ENCODE results near the gene ZNF527.
A peak's percentile ranks its signal among the peaks of the same experiment; 100 is the strongest.
"Not testable (repeated sequence)": the region's sequence is repeated elsewhere in the genome, so short reads cannot be mapped to it uniquely, and the experiment has no call there.

The ZNF527 gene

DNA sequence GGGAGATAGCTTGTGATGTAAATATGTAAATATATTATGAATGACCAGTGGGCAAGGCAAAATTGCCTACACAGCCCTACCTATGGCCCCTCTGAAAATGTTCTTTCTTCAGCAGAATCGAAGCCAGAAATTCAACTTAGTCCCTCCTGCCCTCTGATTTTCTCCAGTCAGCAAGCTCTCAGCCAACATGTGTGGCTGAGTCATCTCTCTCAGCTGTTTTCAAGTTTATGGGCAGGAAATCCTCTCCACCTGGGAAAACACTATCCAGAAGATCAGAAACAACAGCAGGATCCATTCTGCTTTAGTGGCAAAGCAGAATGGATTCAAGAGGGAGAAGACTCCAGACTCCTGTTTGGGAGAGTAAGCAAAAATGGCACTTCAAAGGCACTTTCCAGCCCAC lies 8.9 kb upstream of the ZNF527 start:
- no peaks in the 10 kb centered on the region for H3K4me1 ChIP-seq (ENCODE audit: control insufficient read depth, insufficient read depth, low read length, unreplicated experiment)
- no peak overlapping the region for H3K27ac ChIP-seq (ENCODE audit: low read depth, low read length)
- peaks cover 28% of the 10 kb centered on the region for H3K36me3 ChIP-seq (ENCODE audit: insufficient read depth, low read length)
- no peak overlapping the region for H2AFZ ChIP-seq (ENCODE audit: low read length, unreplicated experiment)
- H3K27me3 ChIP-seq (ENCODE audit: insufficient read depth, low read length) = no peaks in the 10 kb centered on the region
- no peak overlapping the region for H3K4me3 ChIP-seq (ENCODE audit: low read depth, low read length)
- H3K79me2 ChIP-seq (ENCODE audit: control insufficient read depth, insufficient read depth, low read length, unreplicated experiment) = no peaks in the 10 kb centered on the region

DNA sequence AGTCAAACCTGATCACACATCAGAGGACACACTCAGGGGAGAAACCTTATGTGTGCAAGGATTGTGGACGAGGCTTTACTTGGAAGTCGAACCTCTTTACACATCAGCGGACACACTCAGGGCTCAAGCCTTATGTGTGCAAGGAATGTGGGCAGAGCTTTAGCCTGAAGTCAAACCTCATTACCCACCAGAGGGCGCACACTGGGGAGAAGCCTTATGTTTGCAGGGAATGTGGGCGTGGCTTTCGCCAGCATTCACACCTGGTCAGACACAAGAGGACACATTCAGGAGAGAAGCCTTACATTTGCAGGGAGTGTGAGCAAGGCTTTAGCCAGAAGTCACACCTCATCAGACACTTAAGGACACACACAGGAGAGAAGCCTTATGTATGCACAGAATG lies 8.2 kb upstream of the ZNF527 start:
- Histone ChIP-seq H3K36me3 (ENCODE audit: insufficient read depth, low read length) (peaks cover 21% of the 10 kb centered on the region), H2AFZ (ENCODE audit: low read length, unreplicated experiment) (no peak overlapping the region), H3K4me3 (ENCODE audit: low read depth, low read length) (no peak overlapping the region), H3K4me1 (ENCODE audit: control insufficient read depth, insufficient read depth, low read length, unreplicated experiment) (no peaks in the 10 kb centered on the region), H3K27me3 (ENCODE audit: insufficient read depth, low read length) (no peaks in the 10 kb centered on the region), H3K27ac (ENCODE audit: low read depth, low read length) (no peak overlapping the region), H3K79me2 (ENCODE audit: control insufficient read depth, insufficient read depth, low read length, unreplicated experiment) (no peaks in the 10 kb centered on the region)

GRCh38 chr19:37370386-37370879 lies 466 bp upstream of the ZNF527 start:
- not testable (repeated sequence) for H3K4me1 ChIP-seq (ENCODE audit: control insufficient read depth, insufficient read depth, low read length, unreplicated experiment); H3K27ac ChIP-seq (ENCODE audit: low read depth, low read length); H3K27me3 ChIP-seq (ENCODE audit: insufficient read depth, low read length); H3K79me2 ChIP-seq (ENCODE audit: control insufficient read depth, insufficient read depth, low read length, unreplicated experiment)
- peak overlapping the region; percentile 10 for H2AFZ ChIP-seq (ENCODE audit: low read length, unreplicated experiment)
- peaks cover 19% of the 10 kb centered on the region for H3K36me3 ChIP-seq (ENCODE audit: insufficient read depth, low read length)
- peak overlapping the region; percentile 92 for H3K4me3 ChIP-seq (ENCODE audit: low read depth, low read length)

GRCh38 chr19:37389234-37389633 lies 18.3 kb downstream of the ZNF527 start:
- Histone ChIP-seq H3K79me2 (ENCODE audit: control insufficient read depth, insufficient read depth, low read length, unreplicated experiment) (no peaks in the 10 kb centered on the region), H3K36me3 (ENCODE audit: insufficient read depth, low read length) (peaks cover 50% of the 10 kb centered on the region), H2AFZ (ENCODE audit: low read length, unreplicated experiment) (no peak overlapping the region), H3K27me3 (ENCODE audit: insufficient read depth, low read length) (no peaks in the 10 kb centered on the region), H3K27ac (ENCODE audit: low read depth, low read length) (no peak overlapping the region), H3K4me1 (ENCODE audit: control insufficient read depth, insufficient read depth, low read length, unreplicated experiment) (no peaks in the 10 kb centered on the region), H3K4me3 (ENCODE audit: low read depth, low read length) (no peak overlapping the region)

- not testable (repeated sequence) for H2AFZ ChIP-seq (ENCODE audit: low read length, unreplicated experiment); H3K79me2 ChIP-seq (ENCODE audit: control insufficient read depth, insufficient read depth, low read length, unreplicated experiment); H3K4me1 ChIP-seq (ENCODE audit: control insufficient read depth, insufficient read depth, low read length, unreplicated experiment); H3K4me3 ChIP-seq (ENCODE audit: low read depth, low read length); H3K27ac ChIP-seq (ENCODE audit: low read depth, low read length); H3K27me3 ChIP-seq (ENCODE audit: insufficient read depth, low read length)
- peaks cover 32% of the 10 kb centered on the region for H3K36me3 ChIP-seq (ENCODE audit: insufficient read depth, low read length)
Measured at GRCh38 chr19:37391399-37391798, 20.5 kb downstream of the ZNF527 start.

- H3K4me3 ChIP-seq (ENCODE audit: low read depth, low read length) = no peak overlapping the region
- no peak overlapping the region for H3K27ac ChIP-seq (ENCODE audit: low read depth, low read length)
- no peaks in the 10 kb centered on the region for H3K79me2 ChIP-seq (ENCODE audit: control insufficient read depth, insufficient read depth, low read length, unreplicated experiment)
- no peaks in the 10 kb centered on the region for H3K27me3 ChIP-seq (ENCODE audit: insufficient read depth, low read length)
- no peak overlapping the region for H2AFZ ChIP-seq (ENCODE audit: low read length, unreplicated experiment)
- no peaks in the 10 kb centered on the region for H3K36me3 ChIP-seq (ENCODE audit: insufficient read depth, low read length)
- H3K4me1 ChIP-seq (ENCODE audit: control insufficient read depth, insufficient read depth, low read length, unreplicated experiment) = no peaks in the 10 kb centered on the region
Measured at GRCh38 chr19:37401078-37401477, 30.2 kb downstream of the ZNF527 start.

DNA sequence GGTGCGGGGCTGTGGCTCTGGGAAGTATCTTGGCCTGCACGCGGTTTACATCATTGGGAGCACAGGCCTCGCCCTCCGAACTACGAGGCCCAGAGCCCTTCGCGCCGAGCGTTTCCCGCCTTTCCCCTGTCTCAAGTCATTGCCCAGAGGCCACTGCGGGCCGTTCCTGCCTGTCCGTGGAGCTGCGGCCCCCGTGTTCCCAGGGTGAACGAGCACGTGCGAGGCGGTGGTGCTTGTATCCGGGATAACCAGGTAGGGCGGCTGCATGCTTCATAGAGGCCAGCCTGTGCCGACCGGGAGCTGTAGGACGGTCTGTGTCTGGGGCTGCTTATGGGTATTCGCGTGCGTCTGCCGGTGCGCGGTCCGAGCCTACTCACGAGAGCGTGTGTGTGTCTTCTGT lies 32.5 kb downstream of the ZNF527 start:
- Histone ChIP-seq H3K27ac (ENCODE audit: low read depth, low read length) (no peak overlapping the region), H2AFZ (ENCODE audit: low read length, unreplicated experiment) (no peak overlapping the region), H3K79me2 (ENCODE audit: control insufficient read depth, insufficient read depth, low read length, unreplicated experiment) (no peaks in the 10 kb centered on the region), H3K4me1 (ENCODE audit: control insufficient read depth, insufficient read depth, low read length, unreplicated experiment) (no peaks in the 10 kb centered on the region), H3K4me3 (ENCODE audit: low read depth, low read length) (no peak overlapping the region), H3K36me3 (ENCODE audit: insufficient read depth, low read length) (no peaks in the 10 kb centered on the region), H3K27me3 (ENCODE audit: insufficient read depth, low read length) (no peaks in the 10 kb centered on the region)

- not testable (repeated sequence) for H3K79me2 ChIP-seq (ENCODE audit: control insufficient read depth, insufficient read depth, low read length, unreplicated experiment); H3K27ac ChIP-seq (ENCODE audit: low read depth, low read length); H2AFZ ChIP-seq (ENCODE audit: low read length, unreplicated experiment); H3K27me3 ChIP-seq (ENCODE audit: insufficient read depth, low read length); H3K4me3 ChIP-seq (ENCODE audit: low read depth, low read length); H3K36me3 ChIP-seq (ENCODE audit: insufficient read depth, low read length); H3K4me1 ChIP-seq (ENCODE audit: control insufficient read depth, insufficient read depth, low read length, unreplicated experiment)
Measured at GRCh38 chr19:37406140-37406846, 35.4 kb downstream of the ZNF527 start.

- Histone ChIP-seq H3K27me3 (ENCODE audit: insufficient read depth, low read length) (no peaks in the 10 kb centered on the region), H3K4me1 (ENCODE audit: control insufficient read depth, insufficient read depth, low read length, unreplicated experiment) (no peaks in the 10 kb centered on the region), H3K79me2 (ENCODE audit: control insufficient read depth, insufficient read depth, low read length, unreplicated experiment) (no peaks in the 10 kb centered on the region), H3K36me3 (ENCODE audit: insufficient read depth, low read length) (peaks cover 35% of the 10 kb centered on the region), H2AFZ (ENCODE audit: low read length, unreplicated experiment) (no peak overlapping the region), H3K27ac (ENCODE audit: low read depth, low read length) (no peak overlapping the region), H3K4me3 (ENCODE audit: low read depth, low read length) (no peak overlapping the region)
Measured at GRCh38 chr19:37412700-37413099, 41.8 kb downstream of the ZNF527 start.

DNA sequence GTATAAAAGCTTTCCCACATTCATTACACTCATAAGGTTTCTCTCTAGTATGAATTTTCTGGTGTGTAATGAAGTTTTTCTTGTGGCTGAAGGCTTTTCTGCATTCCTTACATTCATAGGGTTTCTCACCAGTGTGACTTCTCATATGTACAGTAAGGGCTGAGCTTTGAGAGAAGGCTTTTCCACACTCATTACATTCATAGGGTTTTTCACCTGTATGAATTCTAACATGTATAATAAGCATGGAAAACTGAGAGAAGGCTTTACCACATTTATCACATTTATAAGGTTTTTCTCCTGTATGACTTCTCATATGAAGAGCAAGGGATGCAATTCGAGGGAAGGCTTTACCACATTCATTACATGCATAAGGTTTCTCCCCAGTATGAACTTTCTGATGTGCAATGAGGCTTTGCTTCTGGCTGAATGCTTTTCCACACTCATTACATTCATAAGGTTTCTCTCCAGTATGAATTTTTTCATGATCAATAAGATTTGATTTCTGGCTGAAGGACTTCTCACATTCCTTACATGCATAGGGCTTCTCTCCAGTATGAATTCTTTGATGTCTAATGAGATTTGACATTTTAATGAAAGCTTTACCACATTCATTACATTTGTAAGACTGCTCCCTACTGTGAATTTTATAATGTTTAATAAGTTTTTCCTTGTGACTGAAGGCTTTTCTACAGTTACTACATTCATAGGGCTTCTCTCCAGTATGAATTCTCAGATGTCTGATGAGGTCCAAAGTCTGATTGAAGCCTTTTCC lies 42.6 kb downstream of the ZNF527 start:
- Histone ChIP-seq H3K79me2 (ENCODE audit: control insufficient read depth, insufficient read depth, low read length, unreplicated experiment) (no peaks in the 10 kb centered on the region), H3K27me3 (ENCODE audit: insufficient read depth, low read length) (no peaks in the 10 kb centered on the region), H2AFZ (ENCODE audit: low read length, unreplicated experiment) (no peak overlapping the region), H3K4me3 (ENCODE audit: low read depth, low read length) (no peak overlapping the region), H3K27ac (ENCODE audit: low read depth, low read length) (no peak overlapping the region), H3K4me1 (ENCODE audit: control insufficient read depth, insufficient read depth, low read length, unreplicated experiment) (no peaks in the 10 kb centered on the region), H3K36me3 (ENCODE audit: insufficient read depth, low read length) (peaks cover 35% of the 10 kb centered on the region)
